CD4-positive, alpha-beta T cell treated with Interleukin-1 beta for 1 hour (primary cell): Measurements from ENCODE around the gene HIBADH.
"Not testable (repeated sequence)": the region's sequence is repeated elsewhere in the genome, so short reads cannot be mapped to it uniquely, and the experiment has no call there.

ENCODE experiments used
- DNase-seq, 2 donors: peaks; one replicate each; pipeline ENCODE4 v3.0.0-alpha.2; 2020 to 2022

HIBADH gene

GRCh38 chr7:27678617-27679260 is 16.1 kb upstream of the HIBADH start:
- DNase-seq, result no peak

- no peak for DNase-seq
Observed at GRCh38 chr7:27677912-27678612, 15.4 kb upstream of the HIBADH start.

GRCh38 chr7:27674126-27674525 is 11.4 kb upstream of the HIBADH start:
- not testable (repeated sequence) for DNase-seq

- no peak for DNase-seq
Observed at GRCh38 chr7:27671675-27672074, 9.0 kb upstream of the HIBADH start.

- DNase-seq, result no peak
Observed at GRCh38 chr7:27670676-27671075, 8.0 kb upstream of the HIBADH start.

- DNase-seq, result no peak
Observed at GRCh38 chr7:27670177-27670576, 7.5 kb upstream of the HIBADH start.

GRCh38 chr7:27665531-27665930 is 2.8 kb upstream of the HIBADH start:
- DNase-seq, result no peak

- DNase-seq, result no peak
Observed at GRCh38 chr7:27663989-27664331, 1.3 kb upstream of the HIBADH start.

- DNase-seq, result peak; percentile 2 to 14
Observed at GRCh38 chr7:27661811-27662489, 733 bp downstream of the HIBADH start.

- DNase-seq, result no peak
Observed at GRCh38 chr7:27656724-27657123, 6.0 kb downstream of the HIBADH start.

GRCh38 chr7:27655184-27655583 is 7.5 kb downstream of the HIBADH start:
- no peak for DNase-seq

- DNase-seq, result no peak
Observed at GRCh38 chr7:27652518-27652917, 10.2 kb downstream of the HIBADH start.

GRCh38 chr7:27651702-27652101 is 11.0 kb downstream of the HIBADH start:
- no peak for DNase-seq

- no peak for DNase-seq
Observed at GRCh38 chr7:27650283-27650682, 12.4 kb downstream of the HIBADH start.

- DNase-seq, result no peak
Observed at GRCh38 chr7:27647489-27647888, 15.2 kb downstream of the HIBADH start.

- DNase-seq, result no peak
Observed at GRCh38 chr7:27647046-27647445, 15.6 kb downstream of the HIBADH start.

GRCh38 chr7:27642271-27642670 is 20.4 kb downstream of the HIBADH start:
- DNase-seq, result no peak

GRCh38 chr7:27641581-27642230 is 21.0 kb downstream of the HIBADH start:
- no peak for DNase-seq

GRCh38 chr7:27640884-27641574 is 21.7 kb downstream of the HIBADH start:
- no peak for DNase-seq

GRCh38 chr7:27639851-27640250 is 22.8 kb downstream of the HIBADH start:
- no peak for DNase-seq

- DNase-seq, result not testable (repeated sequence)
Observed at GRCh38 chr7:27639048-27639447, 23.6 kb downstream of the HIBADH start.

- DNase-seq, result no peak
Observed at GRCh38 chr7:27636326-27637006, 26.2 kb downstream of the HIBADH start.
